Activated CD4-positive, alpha-beta T cell treated with anti-CD3 and anti-CD28 coated beads for 24 hours (primary cell): ENCODE data around the gene PALD1.
A peak's percentile ranks its signal among the peaks of the same experiment; 100 is the strongest.
"Not testable (repeated sequence)": the region's sequence is repeated elsewhere in the genome, so short reads cannot be mapped to it uniquely, and the experiment has no call there.

Experiments used
- DNase-seq, 2 donors: peaks; one replicate each; pipeline ENCODE4 v3.0.0-alpha.2; 2020; ENCODE audit warnings: low read depth in 2 of 2

PALD1 gene

DNA sequence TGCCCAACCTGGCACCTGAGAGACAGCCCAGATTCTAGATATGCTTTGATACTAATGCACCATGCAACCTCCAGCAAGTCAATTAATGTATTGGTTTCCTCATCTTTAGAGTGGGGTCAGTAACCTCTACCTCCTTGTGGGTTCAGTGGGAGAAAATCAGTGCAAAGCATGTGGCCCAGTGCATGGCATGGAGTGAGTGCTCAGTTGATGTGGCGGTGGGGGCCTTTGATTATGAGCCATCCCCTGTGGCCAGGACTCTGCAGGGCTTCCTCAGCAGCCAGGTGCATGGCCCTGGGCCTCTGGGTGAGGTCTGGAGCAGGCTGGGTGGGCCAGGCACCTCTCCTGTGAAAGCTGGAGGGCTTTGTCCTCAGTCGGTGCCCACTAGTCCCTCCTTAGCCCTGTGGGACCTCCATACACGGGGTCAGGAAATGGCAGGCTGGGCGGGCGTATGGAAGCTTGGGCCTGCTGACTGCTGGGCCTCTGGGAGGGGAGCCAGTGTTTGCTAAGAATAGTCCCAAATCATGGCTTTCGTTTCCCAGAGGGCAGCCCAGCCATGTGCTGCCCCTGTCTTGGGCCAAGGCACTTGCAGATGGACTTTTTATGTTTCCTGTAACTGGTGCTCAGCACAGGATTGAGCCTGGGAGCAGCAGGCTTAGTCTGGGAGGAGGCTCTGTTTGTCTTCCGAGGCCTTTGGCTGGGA lies 3.4 kb downstream of the PALD1 start:
- DNase-seq: no peak

DNA sequence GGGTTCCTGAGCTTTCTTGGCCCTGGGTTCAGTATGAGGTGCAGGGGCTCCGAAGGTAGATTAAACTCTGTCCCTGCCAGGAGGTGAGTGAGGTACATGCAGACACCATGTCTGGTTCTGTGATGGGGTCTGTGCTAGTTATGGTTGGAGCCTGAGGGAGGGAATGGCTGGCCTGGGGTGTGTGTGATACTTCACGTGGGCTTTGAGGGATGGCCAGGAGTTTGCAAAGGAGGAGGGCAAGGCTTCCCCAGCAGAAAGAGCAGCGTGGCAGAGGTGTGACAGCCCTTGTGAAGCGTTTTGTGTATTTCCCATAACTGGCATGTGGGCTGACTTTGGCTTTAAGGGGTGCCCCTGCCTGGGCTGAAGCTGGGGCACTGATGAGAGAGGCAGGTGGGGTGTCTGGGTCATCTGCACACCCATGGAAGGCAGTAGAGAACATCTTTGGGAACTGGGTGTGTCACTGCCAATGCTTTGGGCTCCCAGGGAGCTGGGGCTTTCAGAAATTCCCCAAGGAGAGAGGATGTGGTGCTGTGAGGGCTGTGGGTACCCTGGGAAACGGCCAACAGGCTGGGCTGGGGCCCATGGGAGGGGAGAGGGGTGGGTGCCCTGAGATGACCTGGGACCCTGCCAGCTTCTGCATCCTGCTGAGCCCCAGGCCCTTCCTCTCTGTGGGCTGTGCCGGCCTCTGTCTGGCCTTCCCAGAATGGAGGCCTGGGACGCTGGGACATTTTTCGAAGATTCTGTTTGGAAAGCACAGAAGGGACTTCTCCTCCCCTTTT lies 4.6 kb downstream of the PALD1 start:
- no peak for DNase-seq

DNA sequence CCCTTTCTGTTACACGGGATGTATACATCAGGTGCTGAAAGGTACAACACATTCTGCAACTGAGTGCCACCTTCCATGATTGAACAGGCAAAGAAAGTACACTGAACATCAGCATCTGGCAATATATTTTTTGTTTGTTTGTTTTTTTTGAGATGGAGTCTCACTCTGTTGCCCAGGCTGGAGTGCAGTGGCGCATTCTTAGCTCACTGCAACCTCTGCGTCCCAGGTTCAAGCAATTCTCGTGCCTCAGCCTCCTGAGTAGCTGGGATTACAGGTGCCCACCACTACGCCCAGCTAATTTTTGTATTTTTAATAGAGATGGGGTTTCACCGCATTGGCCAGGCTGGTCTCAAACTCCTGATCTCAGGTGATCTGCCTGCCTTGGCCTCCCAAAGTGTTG lies 5.3 kb downstream of the PALD1 start:
- DNase-seq: not testable (repeated sequence)

- no peak for DNase-seq
These were observed 9.3 kb downstream of the PALD1 start for GRCh38 chr10:70487824-70488223.

DNA sequence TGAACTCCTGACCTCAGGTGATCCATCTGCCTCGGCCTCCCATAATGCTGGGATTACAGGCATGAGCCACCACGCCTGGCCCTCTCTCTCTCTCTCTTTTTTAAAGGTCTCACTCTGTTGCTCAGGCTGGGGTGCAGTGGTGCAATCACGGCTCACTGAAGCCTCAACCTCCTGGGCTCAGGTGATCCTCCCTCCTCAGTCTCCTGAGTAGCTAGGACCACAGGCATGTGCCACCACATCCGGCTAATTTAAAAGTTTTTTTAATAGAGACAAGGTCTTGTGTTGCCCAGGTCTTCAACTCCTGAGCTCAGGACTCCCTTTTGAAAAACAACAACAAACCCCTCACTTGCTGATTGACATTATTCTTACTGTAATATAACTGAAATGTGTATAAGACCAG lies 11.6 kb downstream of the PALD1 start:
- DNase-seq: no peak

DNA sequence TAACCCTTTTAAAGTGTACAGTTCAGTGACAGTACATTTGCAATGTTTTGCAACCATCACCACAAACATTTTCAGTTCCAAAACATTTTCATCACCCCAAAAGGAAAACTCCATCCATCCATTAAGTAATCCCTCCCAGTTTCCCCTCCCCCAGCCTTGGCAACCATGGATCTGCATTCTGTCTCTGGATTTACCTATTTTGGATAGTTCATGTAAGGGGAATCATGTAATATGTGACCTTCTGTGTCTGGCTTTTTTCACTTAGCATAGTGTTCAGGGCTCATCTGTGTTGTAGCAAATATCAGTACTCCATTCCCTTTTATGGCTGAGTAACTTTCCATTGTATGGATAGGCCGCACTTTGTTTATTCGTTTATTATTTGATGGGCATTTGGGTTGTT lies 13.0 kb downstream of the PALD1 start:
- no peak for DNase-seq

GRCh38 chr10:70492786-70493659 lies 14.5 kb downstream of the PALD1 start:
- no peak for DNase-seq

DNA sequence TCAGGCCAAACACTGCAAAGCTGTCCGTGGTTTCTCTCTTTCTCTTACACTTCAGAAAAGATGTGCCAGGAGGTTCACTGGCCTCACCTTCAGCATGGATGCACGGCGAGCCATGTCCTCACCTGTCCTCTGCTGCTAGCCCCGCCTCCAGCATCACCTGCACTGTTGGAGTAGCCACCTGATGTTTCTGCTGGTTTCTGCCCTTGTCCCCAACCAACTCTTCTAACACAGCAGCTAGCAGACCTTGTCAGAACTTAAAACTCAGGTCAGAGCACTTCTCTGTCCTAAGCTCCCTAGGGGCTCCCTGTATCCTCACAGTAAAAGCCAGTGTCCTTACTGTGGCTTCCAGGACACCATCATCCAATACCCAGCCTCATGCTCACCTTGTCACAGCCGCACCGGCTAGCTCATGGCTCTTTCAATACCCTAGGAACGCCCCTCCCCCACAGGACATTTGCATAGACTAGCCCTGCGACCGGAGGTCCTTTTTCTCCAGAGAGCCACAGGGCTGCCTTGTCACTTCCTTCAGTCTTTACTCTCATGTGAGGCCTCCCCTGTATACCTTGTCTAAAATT lies 15.2 kb downstream of the PALD1 start:
- DNase-seq: no peak

DNA sequence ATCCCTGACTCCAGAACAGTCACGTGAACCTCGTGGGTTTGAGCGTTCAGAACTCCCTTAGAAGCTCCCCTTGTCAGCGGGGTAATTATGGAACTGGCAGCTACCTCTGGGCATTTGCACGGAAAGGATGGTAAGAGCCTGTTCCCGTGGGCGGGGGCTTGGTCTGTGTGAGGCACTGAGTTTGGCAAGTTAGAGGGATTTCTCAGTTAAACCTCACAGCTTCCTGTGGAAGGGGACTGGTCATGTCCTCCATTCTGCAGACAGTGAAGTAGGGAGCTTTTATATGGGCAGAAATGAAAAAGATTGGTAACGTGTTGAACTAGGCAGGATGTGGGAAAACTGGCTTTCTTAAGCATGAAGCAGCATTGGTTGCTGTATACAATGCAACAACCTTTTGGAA lies 16.0 kb downstream of the PALD1 start:
- DNase-seq: peak in 1 of 2 donors; percentile 41

- no peak for DNase-seq
These were observed 16.4 kb downstream of the PALD1 start for GRCh38 chr10:70494966-70495365.

- no peak for DNase-seq
These were observed 17.2 kb downstream of the PALD1 start for GRCh38 chr10:70495691-70496261.

DNA sequence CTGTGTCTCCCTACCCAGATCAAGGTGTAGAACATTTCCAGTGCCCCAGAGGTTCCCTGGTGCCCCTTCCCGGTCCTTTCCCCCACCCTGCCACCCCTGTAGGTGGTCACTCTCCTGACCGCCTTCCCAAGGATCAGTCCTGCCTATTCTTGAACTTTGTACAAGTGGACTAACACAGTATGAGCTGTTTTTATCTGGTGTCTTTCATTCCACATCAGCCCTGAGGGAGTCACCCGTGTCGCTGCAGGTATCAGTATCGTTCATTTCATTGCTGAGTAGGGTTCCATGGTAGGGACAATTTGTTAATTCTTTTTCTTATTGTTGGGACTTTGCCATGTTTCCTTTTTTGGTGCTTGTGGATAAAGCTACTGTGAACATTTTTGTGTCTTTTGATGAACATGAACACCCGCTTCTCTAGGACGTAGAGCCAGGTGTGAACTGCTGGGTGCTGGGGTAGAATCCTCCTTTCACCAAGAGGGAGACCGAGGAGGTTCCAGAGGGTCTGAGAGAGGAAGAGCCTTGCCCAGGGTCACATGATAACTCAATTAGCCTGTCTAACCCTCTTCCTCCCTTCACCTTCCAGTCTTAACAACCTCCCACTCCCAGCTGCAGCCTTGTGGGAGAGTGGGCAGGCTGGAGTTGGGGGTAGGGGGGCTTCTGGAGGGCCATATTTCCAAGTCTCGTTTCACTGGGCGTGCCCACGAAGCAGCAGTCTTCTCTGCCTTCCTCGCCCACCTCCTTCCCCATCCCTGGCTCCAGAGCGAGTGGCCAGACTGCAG lies 18.0 kb downstream of the PALD1 start:
- DNase-seq: no peak

DNA sequence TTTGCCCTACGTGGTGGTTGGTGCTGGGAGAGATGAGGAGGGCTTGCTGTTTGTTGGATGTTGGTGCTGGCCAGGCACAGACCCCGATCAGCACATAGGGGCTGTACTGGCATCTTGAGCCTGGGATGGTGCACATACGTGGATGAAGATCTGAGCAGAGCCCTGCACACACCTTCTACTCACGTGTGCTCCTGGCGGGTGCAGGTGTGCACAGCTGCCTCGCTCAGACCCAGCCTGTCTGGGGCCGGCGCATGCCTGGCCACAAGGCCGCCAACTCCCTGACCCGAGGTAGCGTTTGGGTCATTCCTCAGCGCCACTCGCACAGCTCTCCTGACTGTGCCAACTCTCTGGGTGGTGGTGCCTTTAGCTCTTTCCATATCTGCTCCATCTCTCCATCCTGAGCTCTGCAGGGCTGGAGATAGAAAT lies 18.6 kb downstream of the PALD1 start:
- DNase-seq: no peak

- DNase-seq: no peak
These were observed 20.6 kb downstream of the PALD1 start for GRCh38 chr10:70498970-70499835.

GRCh38 chr10:70499836-70500167 lies 21.2 kb downstream of the PALD1 start:
- no peak for DNase-seq

- no peak for DNase-seq
These were observed 21.8 kb downstream of the PALD1 start for GRCh38 chr10:70500368-70500767.

GRCh38 chr10:70500812-70501301 lies 22.3 kb downstream of the PALD1 start:
- DNase-seq: no peak

DNA sequence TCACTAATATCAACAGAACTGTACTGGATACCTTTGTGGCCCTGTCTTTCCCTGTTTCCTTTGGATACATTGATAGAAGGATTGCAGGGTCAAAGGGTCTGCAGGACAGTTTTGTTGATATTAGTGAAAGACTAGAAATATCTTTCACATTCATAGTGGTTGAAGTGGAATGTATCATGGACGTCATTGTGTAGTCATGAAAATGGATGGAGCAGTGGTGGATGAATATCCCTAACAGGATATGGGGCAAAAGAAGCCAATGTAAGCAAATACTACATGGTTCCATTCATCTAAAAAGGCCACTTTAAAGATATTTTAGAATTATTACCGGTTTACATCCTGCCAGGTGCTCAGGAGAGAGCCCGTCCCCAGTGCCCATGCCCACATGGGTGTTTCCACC lies 23.8 kb downstream of the PALD1 start:
- DNase-seq: no peak

GRCh38 chr10:70503776-70504175 lies 25.2 kb downstream of the PALD1 start:
- DNase-seq: no peak
